WTC11 (cell line): Measurements from ENCODE around the gene ZC3H12C. TPM values are rescaled to one million over a fixed set of nuclear protein-coding genes. Genes with fewer than 3 reads are reported as not detected.
"Not testable (repeated sequence)": the region's sequence is repeated elsewhere in the genome, so short reads cannot be mapped to it uniquely, and the experiment has no call there.

Source experiments
- ATAC-seq: fragments of 200-7000 bp; cut with Tn5 transposase; 2 replicates; pipeline ENCODE4 v1.10.0; 2021; ENCODE audit warnings: mild to moderate bottlenecking, moderate library complexity
- CTCF ChIA-PET: fragments of 300-600 bp; sonication (Branson Sonifier 250); formaldehyde crosslinking; loops from one replicate; lab custom pipeline; 2021; ENCODE audit warnings: antibody characterized with exemption; lab: Charles Lee
- POLR2A ChIA-PET: fragments of 350-600 bp; sonication (Branson Sonifier 250); formaldehyde crosslinking; loops from one replicate; lab custom pipeline; 2021; ENCODE audit warnings: antibody characterized with exemption; lab: Charles Lee
- DNase-seq: peaks from one replicate; pipeline ENCODE4 v3.0.0; 2021; ENCODE audit warnings: low spot score
- H3K27ac Mint-ChIP-seq: 2 replicates; pipeline ENCODE4 v1.8.0; 2021; ENCODE audit warnings: mixed read lengths
- H3K27me3 Mint-ChIP-seq: 2 replicates; pipeline ENCODE4 v1.8.0; 2021; ENCODE audit warnings: low read depth, mild to moderate bottlenecking, moderate library complexity, mixed read lengths
- H3K36me3 Mint-ChIP-seq: 2 replicates; pipeline ENCODE4 v1.8.0; 2021; ENCODE audit warnings: mixed read lengths
- H3K4me1 Mint-ChIP-seq: 2 replicates; pipeline ENCODE4 v1.8.0; 2022; ENCODE audit warnings: mixed read lengths
- H3K4me3 Mint-ChIP-seq: 2 replicates; pipeline ENCODE4 v1.8.0; 2021; ENCODE audit warnings: mild to moderate bottlenecking, moderate library complexity, mixed read lengths
- H3K9me3 Mint-ChIP-seq: 2 replicates; pipeline ENCODE4 v1.8.0; 2021; ENCODE audit warnings: mixed read lengths
- ATF1 ChIP-seq: sonication (generic); formaldehyde crosslinking; IDR thresholded peaks from 2 replicates; pipeline ENCODE4 v1.8.1; 2023; ENCODE audit warnings: mild to moderate bottlenecking, moderate library complexity, missing genetic modification reagents
- CREB1 ChIP-seq: sonication (generic); formaldehyde crosslinking; IDR thresholded peaks from 2 replicates; pipeline ENCODE4 v1.8.0; 2023; ENCODE audit warnings: mild to moderate bottlenecking, missing genetic modification reagents
- CREM ChIP-seq: sonication (generic); formaldehyde crosslinking; IDR thresholded peaks from 2 replicates; pipeline ENCODE4 v1.8.1; 2022; ENCODE audit warnings: mild to moderate bottlenecking, missing genetic modification reagents, moderate library complexity
- ELF4 ChIP-seq: sonication (generic); formaldehyde crosslinking; IDR thresholded peaks from 2 replicates; pipeline ENCODE4 v1.8.1; 2022; ENCODE audit warnings: low read depth, mild to moderate bottlenecking, moderate library complexity, missing genetic modification reagents
- EMX1 ChIP-seq: fragments of 250-450 bp; sonication (Bioruptor Pico); IDR thresholded peaks from 2 replicates; pipeline ENCODE4 v1.8.0; 2021; ENCODE audit warnings: mild to moderate bottlenecking
- FOXK1 ChIP-seq: sonication (generic); formaldehyde crosslinking; IDR thresholded peaks from 2 replicates; pipeline ENCODE4 v1.8.0; 2022; ENCODE audit warnings: mild to moderate bottlenecking, moderate library complexity, missing genetic modification reagents
- HMGA2 ChIP-seq: fragments of 250-450 bp; sonication (Bioruptor Pico); IDR thresholded peaks from 2 replicates; pipeline ENCODE4 v1.4.0; 2021; ENCODE audit warnings: mild to moderate bottlenecking, moderate library complexity
- NFE2L1 ChIP-seq: sonication (generic); formaldehyde crosslinking; IDR thresholded peaks from 2 replicates; pipeline ENCODE4 v1.8.1; 2023; ENCODE audit warnings: missing genetic modification reagents
- NR1H2 ChIP-seq: sonication (generic); formaldehyde crosslinking; IDR thresholded peaks from 2 replicates; pipeline ENCODE4 v1.9.0; 2021; ENCODE audit warnings: mild to moderate bottlenecking, moderate library complexity, missing genetic modification reagents
- SMAD4 ChIP-seq: sonication (generic); formaldehyde crosslinking; IDR thresholded peaks from 2 replicates; pipeline ENCODE4 v1.8.0; 2022; ENCODE audit warnings: mild to moderate bottlenecking, missing genetic modification reagents
- ZBTB21 ChIP-seq: sonication (generic); formaldehyde crosslinking; IDR thresholded peaks from 2 replicates; pipeline ENCODE4 v1.8.1; 2023; ENCODE audit warnings: mild to moderate bottlenecking, missing genetic modification reagents, borderline replicate concordance
- ZNF416 ChIP-seq: fragments of 250-450 bp; sonication (Bioruptor Pico); IDR thresholded peaks from 2 replicates; pipeline ENCODE4 v1.9.0; 2021; ENCODE audit warnings: mild to moderate bottlenecking, inconsistent platforms
- ZNF423 ChIP-seq: fragments of 250-450 bp; sonication (Bioruptor Pico); IDR thresholded peaks from 2 replicates; pipeline ENCODE4 v2.1.2; 2022; ENCODE audit warnings: mild to moderate bottlenecking, moderate library complexity
- total RNA-seq: library from RNA; stranded (reverse); gene quantifications from 3 replicates; pipeline ENCODE4 v1.2.3, GENCODE V29; 2021
- TF ChIP-seq, protein P1 (sequence below): sonication (generic); formaldehyde crosslinking; conservative IDR thresholded peaks from 2 replicates; pipeline ENCODE4 v1.8.1; 2023; ENCODE audit warnings: mild to moderate bottlenecking, low read depth, missing genetic modification reagents, moderate library complexity
- TF ChIP-seq, protein P2 (sequence below): sonication (generic); formaldehyde crosslinking; IDR thresholded peaks from 2 replicates; pipeline ENCODE4 v1.8.0; 2022; ENCODE audit warnings: mild to moderate bottlenecking, missing genetic modification reagents
- TF ChIP-seq, protein P3 (sequence below): sonication (generic); formaldehyde crosslinking; IDR thresholded peaks from 2 replicates; pipeline ENCODE4 v1.8.1; 2023; ENCODE audit warnings: mild to moderate bottlenecking, missing genetic modification reagents, moderate library complexity
- TF ChIP-seq, protein P4 (sequence below): fragments of 250-450 bp; sonication (Bioruptor Pico); IDR thresholded peaks from 2 replicates; pipeline ENCODE4 v2.1.2; 2022; ENCODE audit warnings: mild to moderate bottlenecking, moderate library complexity
- TF ChIP-seq, protein P5 (sequence below): fragments of 250-450 bp; sonication (Bioruptor Pico); IDR thresholded peaks from 2 replicates; pipeline ENCODE4 v1.9.0; 2021; ENCODE audit warnings: mild to moderate bottlenecking, borderline replicate concordance

Gene ZC3H12C
- total RNA-seq, 1 experiment from 2014 or later: 2.4 TPM

DNA sequence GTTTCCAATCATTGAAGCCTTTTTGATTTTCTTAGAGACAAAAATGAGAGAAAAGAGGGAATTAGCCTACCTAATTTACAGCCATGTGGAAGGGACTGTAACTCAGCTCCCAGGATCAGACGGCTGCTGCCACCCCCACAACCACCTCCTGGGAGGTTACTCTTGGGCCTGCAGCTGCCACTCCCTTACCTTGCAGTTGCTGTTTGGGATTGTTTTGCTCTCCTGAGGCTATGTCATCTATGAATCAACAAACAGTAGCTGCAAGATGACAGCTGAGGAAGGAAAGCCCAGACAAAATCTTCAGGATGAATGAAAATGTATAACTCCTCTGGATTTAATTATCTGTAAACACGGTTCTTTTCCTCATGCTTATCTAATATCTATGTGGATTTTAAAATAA, 28.0 kb upstream of the ZC3H12C start:
- ChIA-PET CTCF (no interaction called here), POLR2A (no interaction called here)
- no peak overlapping the region for H3K27ac Mint-ChIP-seq
- H3K4me3 Mint-ChIP-seq: no peak overlapping the region
- no peaks in the 10 kb centered on the region for H3K9me3 Mint-ChIP-seq
- TF ChIP-seq ATF1 (no peak), ELF4 (no peak)
- no peaks in the 10 kb centered on the region for H3K36me3 Mint-ChIP-seq
- no peaks in the 10 kb centered on the region for H3K27me3 Mint-ChIP-seq
- ATAC-seq (peak; percentile 48; the same call in 1 of the 2 replicates), DNase-seq (no peak)
- no peaks in the 10 kb centered on the region for H3K4me1 Mint-ChIP-seq

DNA sequence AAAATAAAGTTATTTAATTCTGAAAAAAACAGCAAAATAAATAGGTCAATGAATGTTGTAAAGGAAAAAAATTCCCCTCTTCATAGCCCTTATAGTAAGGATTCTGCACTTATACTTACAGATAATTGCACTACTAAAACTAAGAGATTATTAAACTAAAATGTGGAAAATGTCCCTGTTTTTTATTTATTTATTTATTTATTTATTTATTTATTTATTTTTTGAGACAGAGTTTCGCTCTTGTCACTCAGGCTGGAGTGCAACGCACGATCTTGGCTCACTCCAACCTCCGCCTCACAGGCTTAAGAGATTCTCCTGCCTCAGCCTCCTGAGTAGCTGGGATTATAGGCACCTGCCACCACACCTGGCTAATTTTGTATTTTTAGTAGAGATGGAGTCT, 25.2 kb upstream of the ZC3H12C start:
- CTCF ChIA-PET, H3K9me3 Mint-ChIP-seq, H3K4me1 Mint-ChIP-seq, DNase-seq, POLR2A ChIA-PET, H3K27me3 Mint-ChIP-seq, H3K27ac Mint-ChIP-seq, H3K4me3 Mint-ChIP-seq, ATAC-seq, H3K36me3 Mint-ChIP-seq: not testable (repeated sequence)
- peak; percentile 50; the same call in 1 of the 2 replicates for TF ChIP-seq HMGA2 (CRISPR knock-in tag)

DNA sequence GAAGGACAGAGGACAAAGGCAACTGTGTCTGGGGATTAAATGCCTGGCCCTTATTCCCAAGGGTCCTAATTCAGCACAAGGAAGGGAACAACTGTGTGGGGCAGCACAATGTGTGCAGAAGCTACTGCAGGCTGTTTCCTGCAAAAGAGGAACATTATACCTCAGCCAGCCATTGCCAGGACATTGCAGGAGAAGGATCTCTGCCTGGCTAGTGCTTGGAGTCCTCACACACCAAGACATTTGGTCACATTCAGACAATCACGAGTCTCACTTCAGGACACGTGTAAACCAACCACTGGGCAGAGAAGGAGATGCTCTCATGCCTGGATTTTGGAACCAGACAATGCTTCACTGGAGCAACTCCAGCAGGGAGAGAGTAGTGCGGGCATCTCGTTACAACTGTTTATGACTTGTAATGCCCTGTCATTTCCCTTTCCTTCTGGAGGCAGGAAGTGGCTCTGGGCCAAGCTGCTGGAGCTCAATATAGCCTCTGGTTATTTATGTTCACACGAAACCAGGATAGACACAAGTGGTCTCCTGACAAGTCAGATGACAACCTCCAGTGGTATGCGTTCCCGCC, 23.9 kb upstream of the ZC3H12C start:
- CTCF ChIA-PET: no interaction called here
- no peak for ATAC-seq

DNA sequence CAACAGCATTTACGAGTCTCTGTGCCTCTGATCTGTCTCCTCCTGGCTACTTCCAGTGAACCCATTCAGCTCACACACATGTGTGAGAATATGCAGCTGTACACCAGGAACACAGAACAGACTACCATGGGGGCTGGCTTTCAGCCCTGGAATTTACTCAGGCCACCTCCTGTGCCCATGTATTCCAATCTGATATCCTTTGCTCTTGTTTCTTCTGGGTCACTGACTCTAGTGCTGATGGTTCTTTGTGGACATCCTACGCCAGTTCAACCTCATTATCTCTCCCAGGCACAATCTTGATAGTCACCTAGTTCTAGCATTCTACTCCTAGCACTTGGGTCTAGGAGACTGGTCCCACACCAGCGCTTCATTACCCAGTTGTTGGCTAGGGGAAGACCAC, 23.0 kb upstream of the ZC3H12C start:
- H3K36me3 Mint-ChIP-seq: no peaks in the 10 kb centered on the region
- H3K4me3 Mint-ChIP-seq: no peak overlapping the region
- peaks cover 6% of the 10 kb centered on the region for H3K4me1 Mint-ChIP-seq
- ATAC-seq: no peak
- H3K27me3 Mint-ChIP-seq: no peaks in the 10 kb centered on the region; the same call in 1 of the 2 replicates
- peaks cover 2% of the 10 kb centered on the region; the same call in 1 of the 2 replicates for H3K9me3 Mint-ChIP-seq
- ChIA-PET CTCF (no interaction called here), POLR2A (no interaction called here)
- no peak for DNase-seq
- no peak overlapping the region for H3K27ac Mint-ChIP-seq
- TF ChIP-seq, protein P1, sequence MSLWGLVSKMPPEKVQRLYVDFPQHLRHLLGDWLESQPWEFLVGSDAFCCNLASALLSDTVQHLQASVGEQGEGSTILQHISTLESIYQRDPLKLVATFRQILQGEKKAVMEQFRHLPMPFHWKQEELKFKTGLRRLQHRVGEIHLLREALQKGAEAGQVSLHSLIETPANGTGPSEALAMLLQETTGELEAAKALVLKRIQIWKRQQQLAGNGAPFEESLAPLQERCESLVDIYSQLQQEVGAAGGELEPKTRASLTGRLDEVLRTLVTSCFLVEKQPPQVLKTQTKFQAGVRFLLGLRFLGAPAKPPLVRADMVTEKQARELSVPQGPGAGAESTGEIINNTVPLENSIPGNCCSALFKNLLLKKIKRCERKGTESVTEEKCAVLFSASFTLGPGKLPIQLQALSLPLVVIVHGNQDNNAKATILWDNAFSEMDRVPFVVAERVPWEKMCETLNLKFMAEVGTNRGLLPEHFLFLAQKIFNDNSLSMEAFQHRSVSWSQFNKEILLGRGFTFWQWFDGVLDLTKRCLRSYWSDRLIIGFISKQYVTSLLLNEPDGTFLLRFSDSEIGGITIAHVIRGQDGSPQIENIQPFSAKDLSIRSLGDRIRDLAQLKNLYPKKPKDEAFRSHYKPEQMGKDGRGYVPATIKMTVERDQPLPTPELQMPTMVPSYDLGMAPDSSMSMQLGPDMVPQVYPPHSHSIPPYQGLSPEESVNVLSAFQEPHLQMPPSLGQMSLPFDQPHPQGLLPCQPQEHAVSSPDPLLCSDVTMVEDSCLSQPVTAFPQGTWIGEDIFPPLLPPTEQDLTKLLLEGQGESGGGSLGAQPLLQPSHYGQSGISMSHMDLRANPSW: no peak
- TF ChIP-seq ZNF416 (no peak), EMX1 (CRISPR knock-in tag) (no peak), SMAD4 (CRISPR knock-in tag) (no peak)
- TF ChIP-seq, protein P2, sequence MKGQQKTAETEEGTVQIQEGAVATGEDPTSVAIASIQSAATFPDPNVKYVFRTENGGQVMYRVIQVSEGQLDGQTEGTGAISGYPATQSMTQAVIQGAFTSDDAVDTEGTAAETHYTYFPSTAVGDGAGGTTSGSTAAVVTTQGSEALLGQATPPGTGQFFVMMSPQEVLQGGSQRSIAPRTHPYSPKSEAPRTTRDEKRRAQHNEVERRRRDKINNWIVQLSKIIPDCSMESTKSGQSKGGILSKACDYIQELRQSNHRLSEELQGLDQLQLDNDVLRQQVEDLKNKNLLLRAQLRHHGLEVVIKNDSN (CRISPR knock-in tag): no peak

More for the DNA sequence above, 23.9 kb upstream of the ZC3H12C start:
- POLR2A ChIA-PET: no interaction called here
- H3K36me3 Mint-ChIP-seq: no peaks in the 10 kb centered on the region
- H3K4me3 Mint-ChIP-seq: no peak overlapping the region
- H3K27me3 Mint-ChIP-seq: no peaks in the 10 kb centered on the region; the same call in 1 of the 2 replicates
- no peak overlapping the region for H3K27ac Mint-ChIP-seq
- no peaks in the 10 kb centered on the region for H3K9me3 Mint-ChIP-seq
- TF ChIP-seq ZNF423 (CRISPR knock-in tag) (no peak), CREM (no peak), SMAD4 (CRISPR knock-in tag) (no peak), NR1H2 (CRISPR knock-in tag) (no peak), NFE2L1 (CRISPR knock-in tag) (no peak), ZBTB21 (CRISPR knock-in tag) (no peak), CREB1 (CRISPR knock-in tag) (no peak), FOXK1 (no peak)
- TF ChIP-seq, protein P3, sequence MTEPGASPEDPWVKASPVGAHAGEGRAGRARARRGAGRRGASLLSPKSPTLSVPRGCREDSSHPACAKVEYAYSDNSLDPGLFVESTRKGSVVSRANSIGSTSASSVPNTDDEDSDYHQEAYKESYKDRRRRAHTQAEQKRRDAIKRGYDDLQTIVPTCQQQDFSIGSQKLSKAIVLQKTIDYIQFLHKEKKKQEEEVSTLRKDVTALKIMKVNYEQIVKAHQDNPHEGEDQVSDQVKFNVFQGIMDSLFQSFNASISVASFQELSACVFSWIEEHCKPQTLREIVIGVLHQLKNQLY (CRISPR knock-in tag): no peak
- TF ChIP-seq, protein P4, sequence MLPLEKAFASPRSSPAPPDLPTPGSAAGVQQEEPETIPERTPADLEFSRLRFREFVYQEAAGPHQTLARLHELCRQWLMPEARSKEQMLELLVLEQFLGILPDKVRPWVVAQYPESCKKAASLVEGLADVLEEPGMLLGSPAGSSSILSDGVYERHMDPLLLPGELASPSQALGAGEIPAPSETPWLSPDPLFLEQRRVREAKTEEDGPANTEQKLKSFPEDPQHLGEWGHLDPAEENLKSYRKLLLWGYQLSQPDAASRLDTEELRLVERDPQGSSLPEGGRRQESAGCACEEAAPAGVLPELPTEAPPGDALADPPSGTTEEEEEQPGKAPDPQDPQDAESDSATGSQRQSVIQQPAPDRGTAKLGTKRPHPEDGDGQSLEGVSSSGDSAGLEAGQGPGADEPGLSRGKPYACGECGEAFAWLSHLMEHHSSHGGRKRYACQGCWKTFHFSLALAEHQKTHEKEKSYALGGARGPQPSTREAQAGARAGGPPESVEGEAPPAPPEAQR: no peak
- TF ChIP-seq, protein P5, sequence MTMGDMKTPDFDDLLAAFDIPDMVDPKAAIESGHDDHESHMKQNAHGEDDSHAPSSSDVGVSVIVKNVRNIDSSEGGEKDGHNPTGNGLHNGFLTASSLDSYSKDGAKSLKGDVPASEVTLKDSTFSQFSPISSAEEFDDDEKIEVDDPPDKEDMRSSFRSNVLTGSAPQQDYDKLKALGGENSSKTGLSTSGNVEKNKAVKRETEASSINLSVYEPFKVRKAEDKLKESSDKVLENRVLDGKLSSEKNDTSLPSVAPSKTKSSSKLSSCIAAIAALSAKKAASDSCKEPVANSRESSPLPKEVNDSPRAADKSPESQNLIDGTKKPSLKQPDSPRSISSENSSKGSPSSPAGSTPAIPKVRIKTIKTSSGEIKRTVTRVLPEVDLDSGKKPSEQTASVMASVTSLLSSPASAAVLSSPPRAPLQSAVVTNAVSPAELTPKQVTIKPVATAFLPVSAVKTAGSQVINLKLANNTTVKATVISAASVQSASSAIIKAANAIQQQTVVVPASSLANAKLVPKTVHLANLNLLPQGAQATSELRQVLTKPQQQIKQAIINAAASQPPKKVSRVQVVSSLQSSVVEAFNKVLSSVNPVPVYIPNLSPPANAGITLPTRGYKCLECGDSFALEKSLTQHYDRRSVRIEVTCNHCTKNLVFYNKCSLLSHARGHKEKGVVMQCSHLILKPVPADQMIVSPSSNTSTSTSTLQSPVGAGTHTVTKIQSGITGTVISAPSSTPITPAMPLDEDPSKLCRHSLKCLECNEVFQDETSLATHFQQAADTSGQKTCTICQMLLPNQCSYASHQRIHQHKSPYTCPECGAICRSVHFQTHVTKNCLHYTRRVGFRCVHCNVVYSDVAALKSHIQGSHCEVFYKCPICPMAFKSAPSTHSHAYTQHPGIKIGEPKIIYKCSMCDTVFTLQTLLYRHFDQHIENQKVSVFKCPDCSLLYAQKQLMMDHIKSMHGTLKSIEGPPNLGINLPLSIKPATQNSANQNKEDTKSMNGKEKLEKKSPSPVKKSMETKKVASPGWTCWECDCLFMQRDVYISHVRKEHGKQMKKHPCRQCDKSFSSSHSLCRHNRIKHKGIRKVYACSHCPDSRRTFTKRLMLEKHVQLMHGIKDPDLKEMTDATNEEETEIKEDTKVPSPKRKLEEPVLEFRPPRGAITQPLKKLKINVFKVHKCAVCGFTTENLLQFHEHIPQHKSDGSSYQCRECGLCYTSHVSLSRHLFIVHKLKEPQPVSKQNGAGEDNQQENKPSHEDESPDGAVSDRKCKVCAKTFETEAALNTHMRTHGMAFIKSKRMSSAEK (CRISPR knock-in tag): no peak
- TF ChIP-seq, all 79 proteins: peak for 0
- no peak for DNase-seq
- no peaks in the 10 kb centered on the region for H3K4me1 Mint-ChIP-seq
